Adrenal gland (tissue), 5 donors: ENCODE data around the gene SH3RF2.

Source experiments
- POLR2A ChIP-seq, 2 donors: fragments of 450-650 bp; IDR thresholded peaks; one replicate each; pipeline ENCODE4 v1.6.1; 2017; ENCODE audit warnings: antibody characterized with exemption in 2 of 2, mild to moderate bottlenecking in 2 of 2, moderate library complexity in 1 of 2
- TF ChIP-seq, protein P1 (sequence below), 6 experiments: fragments of 450-650 bp in 4 of 6; fragments of 200-600 bp in 2 of 6; sonication (generic) in 1 of 6; IDR thresholded peaks; 1 replicate in 5 of 6; 2 replicates in 1 of 6; pipeline versions ENCODE4 v1.5.1 to v1.8.0; 2016 to 2021; ENCODE audit warnings: antibody characterized with exemption in 6 of 6, mild to moderate bottlenecking in 2 of 6, moderate library complexity in 1 of 6
- donor health status: DM: no; HTN: no; CAD: no.

DNA sequence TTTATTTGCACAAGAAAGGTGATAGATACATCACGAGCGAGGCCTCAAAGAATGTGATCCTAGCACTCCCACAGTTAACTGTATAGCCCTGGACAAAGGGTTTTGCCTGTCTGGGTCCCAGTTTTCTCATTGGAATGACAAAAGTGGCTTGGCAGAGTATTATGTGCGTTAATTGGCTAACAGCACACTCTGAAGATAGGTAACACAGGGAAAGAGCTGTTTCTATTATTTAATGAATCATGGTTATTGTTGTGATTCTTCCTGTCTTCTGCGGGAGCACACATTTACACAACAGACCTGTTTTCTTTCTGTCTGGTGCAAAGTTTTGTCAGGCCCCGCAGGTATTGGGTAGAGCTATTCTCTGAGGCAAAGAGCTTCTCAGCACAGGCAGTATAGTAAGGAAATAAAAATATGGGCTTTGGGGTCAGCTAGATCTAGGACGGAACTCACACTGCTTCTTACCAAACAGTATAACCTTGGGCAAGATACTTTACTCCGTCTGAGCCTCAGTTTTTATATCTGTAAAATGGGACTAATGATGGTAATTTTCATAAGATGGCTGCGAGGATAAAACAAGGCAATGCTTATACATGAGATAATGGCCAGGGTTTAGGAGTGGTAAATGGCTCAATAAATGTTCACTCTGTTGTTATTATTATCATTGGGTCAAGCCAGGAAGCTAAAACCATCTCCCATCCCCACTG lies 90.1 kb downstream of the SH3RF2 start:
- TF ChIP-seq, protein P1, sequence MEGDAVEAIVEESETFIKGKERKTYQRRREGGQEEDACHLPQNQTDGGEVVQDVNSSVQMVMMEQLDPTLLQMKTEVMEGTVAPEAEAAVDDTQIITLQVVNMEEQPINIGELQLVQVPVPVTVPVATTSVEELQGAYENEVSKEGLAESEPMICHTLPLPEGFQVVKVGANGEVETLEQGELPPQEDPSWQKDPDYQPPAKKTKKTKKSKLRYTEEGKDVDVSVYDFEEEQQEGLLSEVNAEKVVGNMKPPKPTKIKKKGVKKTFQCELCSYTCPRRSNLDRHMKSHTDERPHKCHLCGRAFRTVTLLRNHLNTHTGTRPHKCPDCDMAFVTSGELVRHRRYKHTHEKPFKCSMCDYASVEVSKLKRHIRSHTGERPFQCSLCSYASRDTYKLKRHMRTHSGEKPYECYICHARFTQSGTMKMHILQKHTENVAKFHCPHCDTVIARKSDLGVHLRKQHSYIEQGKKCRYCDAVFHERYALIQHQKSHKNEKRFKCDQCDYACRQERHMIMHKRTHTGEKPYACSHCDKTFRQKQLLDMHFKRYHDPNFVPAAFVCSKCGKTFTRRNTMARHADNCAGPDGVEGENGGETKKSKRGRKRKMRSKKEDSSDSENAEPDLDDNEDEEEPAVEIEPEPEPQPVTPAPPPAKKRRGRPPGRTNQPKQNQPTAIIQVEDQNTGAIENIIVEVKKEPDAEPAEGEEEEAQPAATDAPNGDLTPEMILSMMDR (IDR thresholded peaks at IDR 0.05): no peak
- no peak for TF ChIP-seq POLR2A (IDR thresholded peaks at IDR 0.05)
